Epithelial cell of proximal tubule (primary cell): ENCODE measurements around the gene NUMB. TPM values are rescaled to one million over a fixed set of nuclear protein-coding genes. Genes with fewer than 3 reads are reported as not detected.

Source experiments
- DNase-seq: peaks from one replicate; pipeline ENCODE4 v3.0.0-alpha.2; 2011; ENCODE audit warnings: low read depth
- H3K4me3 ChIP-seq: 2 replicates; pipeline ENCODE4 v1.5.1; 2011; ENCODE audit warnings: low read depth, mild to moderate bottlenecking, low read length
- CTCF ChIP-seq: conservative IDR thresholded peaks from 2 replicates; pipeline ENCODE4 v1.5.1; 2012; ENCODE audit warnings: low read depth, mild to moderate bottlenecking, low read length
- total RNA-seq: library from RNA; depleted of rRNA; stranded (reverse); fragments of >200 nt; gene quantifications from 2 replicates; pipeline ENCODE4 v1.2.3, GENCODE V29; 2015

Gene NUMB
- total RNA-seq, 1 donor from 2014 or later, result 23.1 TPM

GRCh38 chr14:73231981-73232851 is 226.1 kb downstream of the NUMB start:
- peak; percentile 47 for TF ChIP-seq CTCF
- H3K4me3 ChIP-seq, result no peak overlapping the region
- no peak for DNase-seq

- TF ChIP-seq CTCF, result no peak
- no peak for DNase-seq
- no peak overlapping the region for H3K4me3 ChIP-seq
These were observed 228.3 kb downstream of the NUMB start for GRCh38 chr14:73230051-73230450.

DNA sequence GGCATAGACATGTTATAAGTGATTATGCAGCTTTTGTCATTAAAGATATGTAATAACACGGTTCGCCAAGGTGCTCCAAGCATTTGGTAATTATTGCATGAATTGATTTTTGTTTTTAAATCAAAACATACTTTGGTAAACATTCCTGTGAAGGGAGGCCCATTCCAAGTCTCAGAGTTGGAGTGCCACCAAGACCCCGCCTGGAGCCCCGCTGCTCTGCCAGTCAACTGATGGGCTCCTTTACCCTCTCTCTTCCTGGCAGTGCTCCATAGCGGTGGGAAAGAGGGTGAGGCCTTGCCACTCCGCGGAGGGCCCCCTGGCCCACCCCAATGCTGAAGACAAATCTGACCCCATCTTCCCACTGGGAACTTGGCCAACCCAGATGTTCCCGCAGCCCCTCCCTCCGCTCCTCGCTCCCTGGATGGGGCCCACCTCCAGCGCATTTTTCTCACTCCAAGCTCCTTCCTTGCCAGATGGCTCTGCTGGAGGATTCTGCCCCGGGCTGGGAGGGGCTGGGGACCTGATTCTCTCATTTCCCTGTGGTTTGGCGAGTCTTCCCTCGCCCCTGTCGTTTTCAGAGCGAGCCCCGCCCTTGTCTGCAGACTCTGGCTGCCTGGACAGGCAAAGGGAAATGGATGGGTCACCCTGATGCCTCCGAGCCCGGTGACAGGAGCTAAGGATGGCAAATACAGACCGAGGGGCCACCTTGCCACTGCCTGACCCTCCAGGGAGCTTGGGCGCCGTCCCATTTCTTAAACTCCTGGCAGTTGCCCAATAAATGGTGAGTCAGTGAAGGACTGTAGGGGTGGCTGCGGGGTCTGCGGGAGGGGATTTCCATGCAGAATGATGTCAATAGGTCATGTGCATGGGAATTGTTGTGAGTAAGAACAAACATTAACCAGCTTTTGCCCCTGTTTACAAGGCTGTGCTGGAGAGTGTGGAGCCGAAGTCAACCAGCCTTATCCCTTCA is 230.2 kb downstream of the NUMB start:
- TF ChIP-seq CTCF, result no peak
- peak overlapping the region; percentile 21 for H3K4me3 ChIP-seq
- DNase-seq, result peak; percentile 97

- TF ChIP-seq CTCF, result no peak
- no peak for DNase-seq
These were observed 232.8 kb downstream of the NUMB start for GRCh38 chr14:73225496-73225895.

More at GRCh38 chr14:73225496-73225895, 232.8 kb downstream of the NUMB start:
- no peak overlapping the region for H3K4me3 ChIP-seq

Other genes starting within 250 kb of the NUMB start
- 5.9 and 12.7 TPM in 2 replicates for gene PAPLN, start 221.0 kb downstream of the NUMB start, total RNA-seq
- 19.7 and 32.6 TPM in 2 replicates for gene RIOX1, start 32.4 kb upstream of the NUMB start, total RNA-seq
- gene ACOT1, start 78.6 kb upstream of the NUMB start, total RNA-seq, result 4.8 and 10.6 TPM in 2 replicates
- gene HEATR4, start 100.4 kb upstream of the NUMB start, total RNA-seq, result 0.06 and 0.07 TPM in 2 replicates
- 9.2 and 22.9 TPM in 2 replicates for gene ACOT2, start 110.7 kb upstream of the NUMB start, total RNA-seq
- 5.6 and 7.0 TPM in 2 replicates for gene ACOT4, start 133.3 kb upstream of the NUMB start, total RNA-seq
- gene ACOT6, start 154.0 kb upstream of the NUMB start, total RNA-seq, result 0.07 TPM in 1 of 2 replicates, not detected in the other
- 2.6 and 3.7 TPM in 2 replicates for gene DNAL1, start 186.4 kb upstream of the NUMB start, total RNA-seq